OCI-LY7 (cell line): Measurements from ENCODE around the gene GCM1. TPM values are rescaled to one million over a fixed set of nuclear protein-coding genes. Genes with fewer than 3 reads are reported as not detected.

Experiments used
- BruUV-seq: library from RNA; stranded (reverse); fragments of 400-500 nt; replicated peaks from 2 replicates; lab custom pipeline; 2021; lab: Mats Ljungman, UMichigan
- CTCF ChIA-PET: fragments of 300-600 bp; sonication (Branson Sonifier 250); formaldehyde crosslinking; loops from one replicate; lab custom pipeline; 2022; ENCODE audit warnings: antibody characterized with exemption; ENCODE audit not compliant: unreplicated experiment; lab: Charles Lee
- POLR2A ChIA-PET: fragments of 300-600 bp; sonication (Branson Sonifier 250); formaldehyde crosslinking; loops from one replicate; lab custom pipeline; 2022; ENCODE audit warnings: antibody characterized with exemption; lab: Charles Lee
- DNase-seq: peaks from one replicate; pipeline ENCODE4 v3.0.0-alpha.2; 2015; ENCODE audit warnings: low spot score
- H2AFZ ChIP-seq: fragments of 200-600 bp; sonication (generic), shearing (Covaris generic); 2 replicates; pipeline ENCODE4 v1.6.1; 2014; ENCODE audit warnings: mild to moderate bottlenecking, antibody characterized with exemption, low read length, moderate library complexity
- H3K27ac ChIP-seq: fragments of 200-600 bp; sonication (generic); 2 replicates; pipeline ENCODE4 v1.5.1; 2014; ENCODE audit warnings: mixed run types, low read depth, mild to moderate bottlenecking, moderate library complexity, low read length, inconsistent platforms; ENCODE audit not compliant: poor library complexity, severe bottlenecking
- H3K36me3 ChIP-seq: fragments of 200-600 bp; sonication (generic); 2 replicates; pipeline ENCODE4 v1.6.1; 2014; ENCODE audit warnings: mild to moderate bottlenecking, antibody characterized with exemption, low read length, moderate library complexity, mixed read lengths; ENCODE audit not compliant: insufficient read depth
- H3K4me1 ChIP-seq: fragments of 200-600 bp; sonication (generic); 2 replicates; pipeline ENCODE4 v1.5.1; 2014; ENCODE audit warnings: mild to moderate bottlenecking, low read length; ENCODE audit not compliant: insufficient read depth, poor library complexity, severe bottlenecking
- H3K4me2 ChIP-seq: fragments of 200-600 bp; sonication (generic); 2 replicates; pipeline ENCODE4 v1.6.1; 2014; ENCODE audit warnings: mild to moderate bottlenecking, low read length
- H3K4me3 ChIP-seq: fragments of 200-600 bp; sonication (generic); 2 replicates; pipeline ENCODE4 v1.5.1; 2014; ENCODE audit warnings: mild to moderate bottlenecking, low read depth, low read length; ENCODE audit not compliant: poor library complexity, severe bottlenecking
- H3K79me2 ChIP-seq: fragments of 200-600 bp; sonication (generic); 2 replicates; pipeline ENCODE4 v1.6.1; 2016; ENCODE audit warnings: low read depth, mild to moderate bottlenecking, low read length, moderate library complexity, mixed read lengths; ENCODE audit not compliant: insufficient read depth
- H3K9me2 ChIP-seq: fragments of 200-600 bp; sonication (generic); 2 replicates; pipeline ENCODE4 v1.6.1; 2016; ENCODE audit warnings: mild to moderate bottlenecking, low read length, mixed read lengths; ENCODE audit not compliant: insufficient read depth
- H3K9me3 ChIP-seq: fragments of 200-600 bp; sonication (generic); 2 replicates; pipeline ENCODE4 v1.6.1; 2014; ENCODE audit warnings: mild to moderate bottlenecking, mixed run types, low read length, mixed read lengths
- H4K20me1 ChIP-seq: fragments of 200-600 bp; sonication (generic); 2 replicates; pipeline ENCODE4 v1.6.1; 2014; ENCODE audit warnings: mild to moderate bottlenecking, antibody characterized with exemption, low read length, moderate library complexity, mixed read lengths; ENCODE audit not compliant: insufficient read depth
- EZH2phosphoT487 ChIP-seq: fragments of 200-600 bp; sonication (generic); IDR thresholded peaks from 2 replicates; pipeline ENCODE4 v1.6.1; 2018; ENCODE audit warnings: low read depth, borderline replicate concordance, mild to moderate bottlenecking, mixed run types, antibody characterized with exemption, low read length, moderate library complexity, mixed read lengths
- intact Hi-C: fragments of 100-400 bp; cut with micrococcal nuclease; formaldehyde crosslinking; loops from one replicate; pipeline ENCODE4 v1.10.0; 2022; ENCODE audit not compliant: unreplicated experiment
- total RNA-seq, 2 experiments: library from RNA; depleted of rRNA in 1 of 2; stranded (reverse); fragments of >200 nt in 1 of 2; shearing (Covaris generic) in 1 of 2; gene quantifications; 2 replicates each; pipeline ENCODE4 v1.2.3, GENCODE V29; 2014 to 2022
- TF ChIP-seq, protein P1 (sequence below): fragments of 200-600 bp; sonication (generic); conservative IDR thresholded peaks from 2 replicates; pipeline ENCODE4 v1.5.1; 2014; ENCODE audit warnings: mild to moderate bottlenecking, antibody characterized with exemption, low read length, moderate library complexity, mixed read lengths

GCM1 gene
- total RNA-seq, 2 experiments from 2014 or later = not detected

DNA sequence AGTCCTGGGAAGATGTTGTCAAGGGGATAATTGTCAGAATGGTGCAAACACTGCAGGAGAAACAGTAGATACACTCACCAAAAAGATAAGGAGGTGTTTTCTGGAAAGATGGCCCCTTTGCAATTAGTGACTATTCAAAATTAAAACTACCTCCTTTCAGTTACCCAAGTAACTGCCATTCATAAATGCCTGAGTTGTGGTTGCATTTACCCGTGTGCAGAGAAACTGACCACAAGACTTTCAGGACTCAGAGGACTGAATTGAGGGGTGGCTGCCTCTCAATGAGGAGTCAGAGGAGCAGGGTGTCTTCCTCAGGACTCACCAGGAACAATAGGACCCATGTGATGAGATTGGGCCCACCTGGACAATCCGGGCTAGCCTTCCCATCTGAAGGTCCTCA is 39.0 kb downstream of the GCM1 start:
- Histone ChIP-seq H3K4me2 (no peak overlapping the region), H2AFZ (no peak overlapping the region), H3K4me1 (no peaks in the 10 kb centered on the region), H3K9me3 (no peaks in the 10 kb centered on the region), H4K20me1 (no peaks in the 10 kb centered on the region), H3K36me3 (no peaks in the 10 kb centered on the region), H3K9me2 (no peaks in the 10 kb centered on the region), H3K79me2 (no peaks in the 10 kb centered on the region), H3K4me3 (no peak overlapping the region), H3K27ac (no peak overlapping the region)
- intact Hi-C loops = no loop called here
- POLR2A ChIA-PET = interaction anchor here (0.6 kb wide), 1 partner anchor 395 kb away, joined by 4 read pairs; no protein-coding TSS in a partner anchor
- no TSS peak for BruUV-seq
- no peak for DNase-seq
- CTCF ChIA-PET = no interaction called here
- TF ChIP-seq, protein P1, sequence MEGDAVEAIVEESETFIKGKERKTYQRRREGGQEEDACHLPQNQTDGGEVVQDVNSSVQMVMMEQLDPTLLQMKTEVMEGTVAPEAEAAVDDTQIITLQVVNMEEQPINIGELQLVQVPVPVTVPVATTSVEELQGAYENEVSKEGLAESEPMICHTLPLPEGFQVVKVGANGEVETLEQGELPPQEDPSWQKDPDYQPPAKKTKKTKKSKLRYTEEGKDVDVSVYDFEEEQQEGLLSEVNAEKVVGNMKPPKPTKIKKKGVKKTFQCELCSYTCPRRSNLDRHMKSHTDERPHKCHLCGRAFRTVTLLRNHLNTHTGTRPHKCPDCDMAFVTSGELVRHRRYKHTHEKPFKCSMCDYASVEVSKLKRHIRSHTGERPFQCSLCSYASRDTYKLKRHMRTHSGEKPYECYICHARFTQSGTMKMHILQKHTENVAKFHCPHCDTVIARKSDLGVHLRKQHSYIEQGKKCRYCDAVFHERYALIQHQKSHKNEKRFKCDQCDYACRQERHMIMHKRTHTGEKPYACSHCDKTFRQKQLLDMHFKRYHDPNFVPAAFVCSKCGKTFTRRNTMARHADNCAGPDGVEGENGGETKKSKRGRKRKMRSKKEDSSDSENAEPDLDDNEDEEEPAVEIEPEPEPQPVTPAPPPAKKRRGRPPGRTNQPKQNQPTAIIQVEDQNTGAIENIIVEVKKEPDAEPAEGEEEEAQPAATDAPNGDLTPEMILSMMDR = no peak
- TF ChIP-seq EZH2phosphoT487 = no peak

DNA sequence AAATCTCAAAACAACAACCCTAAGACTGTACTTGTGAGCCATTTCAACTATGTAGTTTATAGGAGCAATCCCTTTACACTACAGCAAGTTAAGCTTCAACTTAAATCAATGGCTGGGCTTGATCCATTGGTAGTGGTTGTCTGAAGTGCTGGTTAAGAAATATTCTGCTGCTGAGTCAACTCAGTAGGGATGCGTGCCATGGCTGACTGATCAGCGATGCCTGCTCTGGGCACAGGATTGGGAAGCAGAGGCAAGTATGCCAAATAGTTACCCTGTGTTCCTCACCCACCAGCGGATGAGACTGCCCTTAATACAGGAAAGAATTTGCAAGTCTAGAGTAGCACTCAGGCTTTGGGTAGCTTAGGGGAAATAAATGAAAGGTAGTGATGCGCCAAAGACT is 41.5 kb downstream of the GCM1 start:
- H3K9me2 ChIP-seq = no peaks in the 10 kb centered on the region
- DNase-seq = no peak
- H3K4me2 ChIP-seq = no peak overlapping the region
- H3K79me2 ChIP-seq = no peaks in the 10 kb centered on the region
- ChIA-PET CTCF (no interaction called here), POLR2A (no interaction called here)
- TF ChIP-seq, protein P1 = no peak
- no peak for TF ChIP-seq EZH2phosphoT487
- no TSS peak for BruUV-seq
- no peak overlapping the region for H2AFZ ChIP-seq
- H3K36me3 ChIP-seq = peaks cover 4% of the 10 kb centered on the region; the same call in 1 of the 2 replicates
- no peaks in the 10 kb centered on the region for H3K4me1 ChIP-seq
- H3K27ac ChIP-seq = no peak overlapping the region
- no peaks in the 10 kb centered on the region for H3K9me3 ChIP-seq
- no peak overlapping the region for H3K4me3 ChIP-seq
- no peaks in the 10 kb centered on the region for H4K20me1 ChIP-seq
- intact Hi-C loops = no loop called here

DNA sequence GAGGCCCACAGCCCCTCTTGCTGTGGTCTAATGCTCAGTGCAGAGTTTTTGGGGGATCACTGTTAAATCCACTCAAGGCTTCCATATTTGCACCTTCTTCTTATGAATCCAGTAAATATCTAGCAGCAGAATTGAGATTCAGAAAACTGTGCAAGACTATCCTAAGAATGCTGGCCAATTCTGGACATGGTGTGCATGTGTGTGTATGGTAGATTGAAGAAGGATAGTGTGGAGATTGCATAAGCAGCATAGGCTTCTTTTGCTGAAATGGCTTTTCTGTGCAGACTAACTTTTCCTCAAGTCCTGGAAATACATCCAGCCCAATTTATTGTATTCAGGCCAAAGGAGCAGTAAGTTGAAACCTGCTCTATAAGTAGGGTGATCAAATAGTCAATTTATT is 43.7 kb downstream of the GCM1 start:
- intact Hi-C loops = loop anchor here (5.0 kb wide), 1 partner anchor 377 kb away; no protein-coding TSS in a partner anchor
- CTCF ChIA-PET = no interaction called here
- no peak overlapping the region for H3K27ac ChIP-seq

More for the DNA sequence above, 43.7 kb downstream of the GCM1 start:
- TF ChIP-seq, protein P1 = no peak
- TF ChIP-seq EZH2phosphoT487 = no peak
- H2AFZ ChIP-seq = no peak overlapping the region
- peaks cover 18% of the 10 kb centered on the region; the same call in 1 of the 2 replicates for H3K36me3 ChIP-seq
- H3K79me2 ChIP-seq = no peaks in the 10 kb centered on the region
- H3K9me3 ChIP-seq = no peaks in the 10 kb centered on the region
- no peak for DNase-seq
- POLR2A ChIA-PET = no interaction called here
- H3K4me1 ChIP-seq = no peaks in the 10 kb centered on the region
- no peak overlapping the region for H3K4me3 ChIP-seq
- no peaks in the 10 kb centered on the region for H3K9me2 ChIP-seq
- no TSS peak for BruUV-seq
- no peaks in the 10 kb centered on the region for H4K20me1 ChIP-seq
- H3K4me2 ChIP-seq = no peak overlapping the region
